ENCODE data around the gene FOXA1. TPM values are rescaled to one million over a fixed set of nuclear protein-coding genes. Genes with fewer than 3 reads are reported as not detected.

FOXA1 gene
- total RNA-seq, 1 experiment from 2014 or later: 0.05 TPM

GRCh38 chr14:37592482-37593408 is 2.3 kb downstream of the FOXA1 start:
- in situ Hi-C loops (cut with HindIII; ENCODE audit: low pct_unique_long_range_greater_than_20kb, low sequenced_read_pairs): no loop called here
- DNase-seq (ENCODE audit: low read depth, low spot score): no peak

GRCh38 chr14:37591941-37592481 is 3.0 kb downstream of the FOXA1 start:
- no peak for DNase-seq (ENCODE audit: low read depth, low spot score)
- in situ Hi-C loops (cut with HindIII; ENCODE audit: low pct_unique_long_range_greater_than_20kb, low sequenced_read_pairs): no loop called here

- no peak for DNase-seq (ENCODE audit: low read depth, low spot score)
- in situ Hi-C loops (cut with HindIII; ENCODE audit: low pct_unique_long_range_greater_than_20kb, low sequenced_read_pairs): no loop called here
Observed at GRCh38 chr14:37591311-37591940, 3.6 kb downstream of the FOXA1 start.

- no peak for DNase-seq (ENCODE audit: low read depth, low spot score)
- in situ Hi-C loops (cut with HindIII; ENCODE audit: low pct_unique_long_range_greater_than_20kb, low sequenced_read_pairs): no loop called here
Observed at GRCh38 chr14:37590428-37591139, 4.5 kb downstream of the FOXA1 start.

- DNase-seq (ENCODE audit: low read depth, low spot score): no peak
- in situ Hi-C loops (cut with HindIII; ENCODE audit: low pct_unique_long_range_greater_than_20kb, low sequenced_read_pairs): no loop called here
Observed at GRCh38 chr14:37589715-37590427, 5.2 kb downstream of the FOXA1 start.

- no peak for DNase-seq (ENCODE audit: low read depth, low spot score)
- in situ Hi-C loops (cut with HindIII; ENCODE audit: low pct_unique_long_range_greater_than_20kb, low sequenced_read_pairs): no loop called here
Observed at GRCh38 chr14:37588956-37589714, 5.9 kb downstream of the FOXA1 start.

GRCh38 chr14:37588667-37588955 is 6.4 kb downstream of the FOXA1 start:
- in situ Hi-C loops (cut with HindIII; ENCODE audit: low pct_unique_long_range_greater_than_20kb, low sequenced_read_pairs): no loop called here
- DNase-seq (ENCODE audit: low read depth, low spot score): no peak

GRCh38 chr14:37587881-37588666 is 7.0 kb downstream of the FOXA1 start:
- no peak for DNase-seq (ENCODE audit: low read depth, low spot score)
- in situ Hi-C loops (cut with HindIII; ENCODE audit: low pct_unique_long_range_greater_than_20kb, low sequenced_read_pairs): no loop called here

- in situ Hi-C loops (cut with HindIII; ENCODE audit: low pct_unique_long_range_greater_than_20kb, low sequenced_read_pairs): no loop called here
- no peak for DNase-seq (ENCODE audit: low read depth, low spot score)
Observed at GRCh38 chr14:37587131-37587803, 7.8 kb downstream of the FOXA1 start.

GRCh38 chr14:37586797-37587130 is 8.3 kb downstream of the FOXA1 start:
- in situ Hi-C loops (cut with HindIII; ENCODE audit: low pct_unique_long_range_greater_than_20kb, low sequenced_read_pairs): no loop called here

GRCh38 chr14:37585971-37586796 is 8.9 kb downstream of the FOXA1 start:
- in situ Hi-C loops (cut with HindIII; ENCODE audit: low pct_unique_long_range_greater_than_20kb, low sequenced_read_pairs): no loop called here
- DNase-seq (ENCODE audit: low read depth, low spot score): no peak

More at GRCh38 chr14:37586797-37587130, 8.3 kb downstream of the FOXA1 start:
- DNase-seq (ENCODE audit: low read depth, low spot score): no peak

- no peak for DNase-seq (ENCODE audit: low read depth, low spot score)
- in situ Hi-C loops (cut with HindIII; ENCODE audit: low pct_unique_long_range_greater_than_20kb, low sequenced_read_pairs): no loop called here
Observed at GRCh38 chr14:37585101-37585511, 9.9 kb downstream of the FOXA1 start.

GRCh38 chr14:37584211-37585100 is 10.6 kb downstream of the FOXA1 start:
- in situ Hi-C loops (cut with HindIII; ENCODE audit: low pct_unique_long_range_greater_than_20kb, low sequenced_read_pairs): no loop called here
- no peak for DNase-seq (ENCODE audit: low read depth, low spot score)

Data from SK-MEL-5 (cell line).